DMS53 treated with DMSO at 0.1 percent for 48 hours (cell line): ENCODE measurements around the gene PRKACB.
"Not testable (repeated sequence)": the region's sequence is repeated elsewhere in the genome, so short reads cannot be mapped to it uniquely, and the experiment has no call there.

Source experiments
- DNase-seq: peaks from one replicate; lab custom pipeline; 2025; ENCODE audit not compliant: unreplicated experiment; lab: John Stamatoyannopoulos, UW

The PRKACB gene

DNA sequence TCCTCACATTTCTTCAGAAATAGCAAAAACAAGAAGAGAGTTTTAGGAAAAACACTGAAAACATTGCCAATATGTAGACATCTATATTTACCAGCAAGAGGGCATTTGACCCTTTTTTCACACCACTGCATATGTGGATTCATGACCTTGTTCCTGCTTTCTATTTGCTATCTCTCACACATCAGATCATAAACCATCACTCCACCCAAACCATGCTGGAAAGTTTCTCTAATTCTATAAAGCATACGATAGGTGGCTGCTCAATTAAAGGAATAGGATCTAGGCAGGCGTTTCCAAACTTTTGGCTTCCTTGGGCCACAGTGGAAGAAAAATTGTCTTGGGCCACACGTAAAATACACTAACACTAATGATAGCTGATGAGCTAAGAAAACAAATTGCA lies 121.8 kb downstream of the PRKACB start:
- DNase-seq = no peak

- no peak for DNase-seq
These were observed 122.7 kb downstream of the PRKACB start for GRCh38 chr1:84266748-84267147.

DNA sequence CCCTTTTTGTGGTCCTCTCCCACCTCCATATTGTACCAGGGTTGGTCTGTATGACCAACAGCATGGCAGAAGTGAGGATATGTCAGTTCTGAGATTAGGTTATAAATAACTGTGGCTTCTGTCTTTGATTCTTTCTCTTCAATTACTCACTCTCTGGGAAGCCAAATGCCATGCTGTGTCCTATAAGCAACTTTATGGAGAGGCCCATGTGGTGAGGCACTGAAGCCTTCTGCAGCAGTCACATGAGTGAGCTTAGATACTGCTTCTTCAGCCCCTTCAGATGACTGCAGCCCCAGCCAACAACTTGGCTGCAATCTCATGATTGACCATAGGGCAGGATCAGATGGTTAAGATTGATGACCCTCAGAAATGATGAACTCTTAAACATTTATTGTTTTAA lies 123.4 kb downstream of the PRKACB start:
- no peak for DNase-seq

- no peak for DNase-seq
These were observed 124.3 kb downstream of the PRKACB start for GRCh38 chr1:84268346-84268745.

GRCh38 chr1:84269306-84269705 lies 125.2 kb downstream of the PRKACB start:
- no peak for DNase-seq

DNA sequence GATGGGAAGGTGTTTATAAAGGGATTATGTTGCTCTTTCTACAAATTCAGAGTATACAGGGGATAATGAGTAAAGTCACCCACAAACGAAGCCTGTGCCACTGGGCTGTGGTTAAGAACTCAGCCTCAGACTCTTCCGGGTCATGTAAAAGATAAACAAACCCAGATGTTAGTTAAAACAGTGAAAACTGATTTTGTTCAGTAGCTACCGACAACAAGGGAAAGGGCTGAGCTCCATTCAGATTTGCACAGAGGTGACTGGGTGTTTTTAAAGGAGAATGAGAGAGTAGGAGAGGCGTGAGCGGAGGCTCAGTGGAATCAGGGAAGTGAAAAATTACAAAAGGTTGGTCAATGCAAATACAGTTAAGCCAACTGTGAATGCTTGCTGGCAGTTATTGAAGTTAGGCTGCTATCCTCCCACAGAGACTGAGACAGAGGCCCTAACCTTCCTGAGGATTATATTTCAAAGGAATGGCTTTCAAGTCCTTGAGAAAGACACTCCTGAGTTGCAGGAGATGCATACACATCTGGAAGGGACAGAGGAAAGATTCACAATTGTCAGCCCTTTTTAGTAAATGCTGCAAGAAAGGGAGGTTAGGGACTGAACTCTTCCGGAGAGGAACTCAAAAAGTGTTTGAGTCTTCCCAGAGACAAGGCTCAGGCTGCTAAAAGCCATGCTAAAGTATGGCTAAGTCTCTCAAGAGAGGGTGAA lies 127.5 kb downstream of the PRKACB start:
- DNase-seq = peak; percentile 83

GRCh38 chr1:84272401-84272800 lies 128.3 kb downstream of the PRKACB start:
- peak; percentile 83 for DNase-seq

GRCh38 chr1:84277343-84278059 lies 133.4 kb downstream of the PRKACB start:
- DNase-seq = no peak

GRCh38 chr1:84278905-84279304 lies 134.8 kb downstream of the PRKACB start:
- peak; percentile 11 for DNase-seq

- no peak for DNase-seq
These were observed 136.8 kb downstream of the PRKACB start for GRCh38 chr1:84280912-84281311.

- no peak for DNase-seq
These were observed 138.8 kb downstream of the PRKACB start for GRCh38 chr1:84282780-84283333.

DNA sequence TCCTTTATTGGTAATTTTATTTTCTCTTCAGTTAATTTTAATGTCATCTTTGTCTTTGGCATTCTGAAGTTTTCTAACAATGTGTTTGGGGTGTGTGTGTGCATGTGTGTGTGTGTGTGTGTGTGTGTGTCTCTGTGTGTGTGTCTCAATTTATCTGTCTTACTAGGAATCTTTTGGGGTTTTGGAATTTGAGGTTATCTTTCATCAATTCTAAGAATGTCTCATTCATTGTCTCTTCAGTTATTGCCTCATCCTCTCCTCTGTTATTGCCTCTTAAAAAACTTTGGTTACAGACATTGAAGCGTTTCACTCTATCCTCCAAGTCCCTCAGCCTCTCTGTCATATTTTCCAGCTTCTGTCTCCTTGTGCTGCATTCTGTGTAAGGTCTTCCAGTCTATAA lies 139.3 kb downstream of the PRKACB start:
- DNase-seq = no peak

DNA sequence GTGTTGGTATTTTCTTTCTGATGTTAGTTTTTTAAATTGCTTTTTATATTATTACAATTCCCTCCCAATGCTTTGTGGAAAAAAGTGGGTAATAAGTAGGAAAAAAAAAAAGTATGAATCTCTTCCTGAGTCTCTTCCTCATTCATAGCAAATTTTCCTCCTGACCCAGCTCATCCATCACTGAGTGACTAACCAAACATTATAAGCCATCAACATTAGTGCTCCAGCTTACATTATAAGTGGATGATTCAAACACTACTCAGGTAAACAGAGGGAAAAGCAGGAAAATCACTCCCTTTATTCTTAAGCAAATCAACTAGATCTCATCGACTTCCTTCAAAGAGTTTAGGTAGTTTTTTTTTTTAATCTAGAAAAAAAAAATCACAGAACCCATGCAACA lies 142.0 kb downstream of the PRKACB start:
- peak; percentile 81 for DNase-seq

- not testable (repeated sequence) for DNase-seq
These were observed 143.3 kb downstream of the PRKACB start for GRCh38 chr1:84287389-84287788.
